ENCODE results near the gene SIK2.
A peak's percentile ranks its signal among the peaks of the same experiment; 100 is the strongest.

The SIK2 gene

GRCh38 chr11:111730871-111731591 is 128.8 kb downstream of the SIK2 start:
- DNase-seq (ENCODE audit: low read depth), result no peak

DNA sequence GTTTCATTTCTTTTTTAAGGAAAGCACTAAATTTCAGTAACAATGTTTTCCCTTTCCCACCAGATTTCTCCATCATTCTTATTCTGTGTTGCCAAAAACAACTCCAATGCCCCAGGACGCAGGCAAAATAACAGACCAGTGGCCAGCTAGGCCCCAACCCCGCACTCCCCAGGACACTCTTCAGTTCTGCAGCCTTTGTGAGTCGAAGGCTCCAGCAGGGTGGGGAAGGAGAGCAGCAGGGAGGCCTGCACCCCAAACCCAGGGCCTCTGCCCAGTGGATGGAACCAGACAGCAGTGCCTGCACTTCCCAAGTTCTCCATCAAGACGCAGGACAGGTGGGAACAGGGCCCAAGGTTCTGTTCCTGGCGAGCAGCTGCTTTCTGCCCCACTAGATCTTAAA is 129.6 kb downstream of the SIK2 start:
- no peak for DNase-seq (ENCODE audit: low read depth)

DNA sequence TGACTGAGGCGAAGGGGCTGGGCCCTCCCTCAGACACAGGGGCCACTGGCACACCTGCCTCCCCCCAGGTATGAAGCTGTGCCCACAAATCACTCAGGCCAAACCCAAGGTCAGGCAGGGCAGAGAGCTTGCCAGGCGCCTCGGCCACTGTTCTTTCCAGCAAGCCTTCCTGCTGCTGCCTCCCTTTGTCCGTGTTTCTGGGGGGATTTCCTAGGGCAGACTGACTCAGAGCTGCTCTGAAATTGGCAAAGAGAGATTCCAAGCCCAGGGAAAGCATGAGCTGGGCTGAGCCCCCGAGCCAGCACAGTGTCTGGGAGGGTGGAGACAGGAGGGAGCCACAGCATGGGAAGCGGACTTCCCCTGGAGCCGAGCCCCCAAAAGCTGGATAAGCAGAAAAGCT is 130.8 kb downstream of the SIK2 start:
- DNase-seq (ENCODE audit: low read depth), result peak; percentile 60

DNA sequence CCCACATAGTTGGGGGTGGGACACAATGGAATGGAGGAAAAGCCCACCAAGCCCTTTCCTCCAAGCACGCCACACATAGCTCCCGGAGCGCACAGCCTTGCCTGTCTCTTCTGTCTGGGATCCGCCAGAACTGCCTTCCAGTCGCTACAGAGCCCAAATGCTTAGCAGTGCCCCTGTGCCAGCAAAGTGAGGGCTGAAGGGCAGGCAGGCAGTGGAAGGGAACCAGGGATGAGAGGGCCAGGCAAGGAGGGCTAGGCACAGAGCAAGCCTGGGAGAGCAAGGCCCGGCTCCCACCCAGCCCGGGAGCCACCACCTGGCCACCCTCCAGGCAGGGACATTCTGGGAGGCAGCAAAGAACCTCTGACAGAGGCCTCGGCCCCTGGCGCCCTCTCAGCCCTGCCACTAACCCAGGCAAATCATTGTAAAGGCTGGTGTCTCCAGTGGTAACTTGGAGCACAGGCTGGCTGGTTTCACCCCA is 131.4 kb downstream of the SIK2 start:
- no peak for DNase-seq (ENCODE audit: low read depth)

GRCh38 chr11:111734101-111734953 is 132.1 kb downstream of the SIK2 start:
- no peak for DNase-seq (ENCODE audit: low read depth)

DNA sequence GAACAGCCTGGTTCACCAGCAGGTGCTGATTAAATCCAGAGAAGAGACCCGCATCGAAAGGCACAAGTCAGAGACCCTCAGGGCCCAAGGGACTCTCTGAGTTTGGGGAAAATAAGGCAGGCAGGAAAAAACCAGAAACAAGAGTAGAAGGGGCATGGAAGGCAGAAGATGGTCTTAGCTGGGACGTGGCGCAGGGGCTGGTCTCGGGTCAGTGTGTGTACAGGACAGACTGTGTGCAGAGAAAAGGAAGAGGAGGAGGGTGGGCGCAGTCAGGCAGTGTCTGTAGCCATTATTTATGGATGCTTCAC is 132.7 kb downstream of the SIK2 start:
- DNase-seq (ENCODE audit: low read depth), result no peak

DNA sequence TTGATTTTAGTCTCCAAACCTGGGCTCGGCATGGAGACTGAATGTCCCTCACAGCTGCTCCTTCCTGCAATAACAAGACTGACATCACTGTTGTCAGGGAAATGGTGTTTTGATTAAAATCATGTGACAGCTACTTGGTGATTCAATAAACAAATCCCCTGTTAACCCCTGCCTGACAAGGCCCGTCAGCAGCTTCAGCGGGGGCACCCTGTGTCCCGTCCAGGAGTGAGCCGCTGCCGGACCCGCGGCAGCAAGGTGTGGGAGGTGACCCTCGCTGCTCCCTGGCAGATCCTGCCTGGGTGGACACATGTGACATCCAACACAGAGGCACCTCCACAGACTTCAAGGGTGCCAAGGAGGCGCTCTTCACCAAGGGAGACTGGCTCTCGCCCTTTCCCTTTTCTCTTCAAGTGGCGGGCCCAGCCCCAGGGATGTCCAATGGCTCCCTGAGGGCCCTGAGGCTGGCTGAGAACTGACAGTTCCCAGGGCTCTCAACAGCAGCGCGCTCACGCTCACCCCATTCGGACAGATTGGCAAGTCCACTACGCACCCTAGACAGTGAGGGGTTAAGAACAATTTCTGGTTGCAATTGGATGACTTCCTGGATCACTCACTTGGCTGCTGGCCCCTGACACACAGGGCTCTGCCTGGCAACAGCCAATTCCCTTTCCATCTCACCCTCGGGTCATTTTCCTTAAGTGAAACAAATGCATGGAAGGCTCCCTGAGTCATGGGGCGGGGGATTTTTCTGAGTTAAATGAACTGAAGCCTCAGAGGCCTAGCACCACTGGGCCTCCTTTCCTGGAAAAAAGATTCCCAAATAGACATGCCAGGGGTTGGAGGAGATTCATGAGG is 133.2 kb downstream of the SIK2 start:
- peak; percentile 98 for DNase-seq (ENCODE audit: low read depth)

- peak; percentile 39 for DNase-seq (ENCODE audit: low read depth)
These were observed 133.9 kb downstream of the SIK2 start for GRCh38 chr11:111736181-111736590.

GRCh38 chr11:111736621-111737443 is 134.6 kb downstream of the SIK2 start:
- DNase-seq (ENCODE audit: low read depth), result no peak

GRCh38 chr11:111737444-111738210 is 135.4 kb downstream of the SIK2 start:
- no peak for DNase-seq (ENCODE audit: low read depth)

DNA sequence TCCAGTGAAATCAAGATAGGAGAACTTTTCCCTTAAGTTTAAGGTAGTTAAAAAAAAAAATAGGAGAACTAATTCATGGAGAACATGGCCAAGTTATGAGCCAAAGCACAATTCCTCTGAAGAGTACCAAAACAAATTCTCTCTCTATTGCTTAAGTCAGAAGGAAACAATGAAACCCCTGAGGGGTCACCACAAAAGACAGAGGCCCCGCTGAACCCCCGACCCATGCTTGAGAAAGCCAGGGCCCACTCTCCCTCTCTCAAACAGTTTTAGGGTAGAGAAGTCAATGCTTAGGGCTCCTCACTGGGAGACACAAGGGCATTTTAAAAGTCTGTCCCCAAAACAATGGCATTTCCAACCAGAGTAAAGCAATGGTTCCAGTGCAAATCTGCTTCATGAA is 137.1 kb downstream of the SIK2 start:
- no peak for DNase-seq (ENCODE audit: low read depth)

DNA sequence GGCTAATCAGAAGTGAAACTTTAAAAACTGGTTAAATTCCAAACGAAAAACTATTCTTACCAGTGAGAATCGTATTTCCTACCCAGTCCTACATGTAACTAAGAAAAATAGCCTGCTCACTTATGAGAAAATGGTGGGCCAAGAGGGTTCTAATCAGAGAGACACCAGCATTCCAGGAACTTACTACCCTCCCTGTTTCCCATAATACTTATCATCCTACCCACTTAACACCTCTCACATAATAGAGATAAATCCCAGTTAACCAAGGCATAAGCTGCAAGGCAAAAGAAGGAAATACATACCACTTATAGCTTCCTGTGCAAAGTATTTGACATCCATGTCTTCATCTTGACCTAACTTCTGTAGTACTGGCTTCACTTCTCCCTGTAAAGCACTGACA is 139.5 kb downstream of the SIK2 start:
- no peak for DNase-seq (ENCODE audit: low read depth)

- DNase-seq (ENCODE audit: low read depth), result no peak
These were observed 141.5 kb downstream of the SIK2 start for GRCh38 chr11:111743700-111744099.

DNA sequence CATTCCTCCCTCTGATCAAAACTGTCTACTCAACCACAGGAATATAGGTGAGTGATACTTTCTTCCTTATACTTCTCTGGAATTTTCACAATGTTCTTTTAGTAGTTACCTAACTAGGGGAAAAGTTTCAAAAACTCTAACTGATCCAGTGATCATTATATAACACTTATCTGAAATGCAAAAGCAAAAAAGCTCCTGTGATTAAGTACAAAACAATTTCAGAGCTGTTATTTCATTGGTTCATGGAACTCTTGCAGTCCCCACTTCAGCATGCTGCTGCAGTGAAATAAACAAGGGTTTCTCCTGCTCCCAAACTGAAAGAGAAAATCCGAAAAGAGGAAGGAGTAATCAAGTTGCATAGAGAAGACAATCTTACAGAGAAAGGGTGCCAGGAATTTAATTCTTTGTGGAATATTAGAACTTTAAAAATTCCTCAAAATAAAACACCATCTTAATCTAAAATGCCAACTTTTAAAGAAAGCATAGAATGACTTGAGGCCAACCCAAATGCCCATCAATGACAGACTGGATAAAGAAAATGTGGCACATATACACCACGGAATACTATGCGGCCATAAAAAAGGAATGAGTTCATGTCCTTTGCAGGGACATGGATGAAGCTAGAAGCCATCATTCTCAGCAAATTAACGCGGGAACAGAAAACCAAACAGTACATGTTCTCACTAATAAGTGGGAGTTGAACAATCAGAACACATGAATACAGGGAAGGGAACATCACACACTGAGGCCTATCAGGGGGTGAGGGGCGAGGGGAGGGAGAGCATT is 143.7 kb downstream of the SIK2 start:
- no peak for DNase-seq (ENCODE audit: low read depth)

DNA sequence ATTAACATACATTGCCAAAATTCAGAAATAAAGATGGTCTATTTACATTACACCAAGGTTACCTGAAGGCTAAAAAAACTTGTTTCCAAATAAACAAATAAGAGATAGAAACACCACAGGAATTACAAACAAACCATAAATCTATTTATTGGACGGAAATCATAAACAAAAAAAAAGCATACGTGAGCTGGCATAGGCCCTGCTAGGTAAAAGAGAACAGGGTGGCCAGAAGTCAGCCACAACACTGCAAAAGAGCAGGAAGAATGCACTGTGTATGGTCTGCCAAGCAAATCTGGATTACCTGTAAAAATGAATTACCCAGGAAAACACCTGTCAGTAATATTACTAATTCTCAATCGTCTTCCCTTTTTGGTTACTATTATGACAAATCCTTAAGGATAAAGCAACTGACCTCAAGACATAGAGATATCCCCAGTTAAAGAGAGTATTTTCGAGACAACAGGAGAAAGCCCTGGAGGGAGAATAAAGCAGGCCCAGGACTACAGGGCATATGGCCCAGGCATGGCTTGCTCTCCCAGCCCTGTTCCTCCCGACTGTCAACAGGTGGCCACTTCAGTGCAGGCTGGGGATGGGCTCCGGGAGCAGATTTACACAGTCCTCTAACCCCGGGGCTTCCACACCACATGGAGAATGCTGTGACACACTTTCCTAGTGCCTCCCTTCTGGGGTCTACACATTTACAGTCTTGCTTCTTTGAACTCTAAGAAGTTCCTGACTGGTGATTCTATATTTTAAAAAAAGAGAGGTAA is 146.0 kb downstream of the SIK2 start:
- no peak for DNase-seq (ENCODE audit: low read depth)

DNA sequence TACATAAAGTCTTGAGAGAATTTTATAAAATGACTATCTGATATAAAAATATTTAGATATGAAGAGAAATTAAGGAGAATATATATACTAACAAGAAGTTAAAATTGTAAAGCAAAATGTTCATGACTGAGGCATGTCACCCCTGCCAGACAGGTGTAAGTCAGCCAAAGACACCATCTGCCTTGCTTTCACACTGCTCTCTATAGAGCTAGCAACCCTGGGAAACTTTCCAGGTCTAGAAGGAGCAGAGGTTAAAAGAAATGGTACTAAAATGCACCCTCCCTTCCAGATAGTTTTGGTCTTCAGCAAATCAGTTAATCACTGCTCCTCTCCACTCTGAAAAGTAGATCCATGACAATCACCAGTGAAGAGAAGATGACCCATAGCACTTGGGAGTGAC is 147.4 kb downstream of the SIK2 start:
- DNase-seq (ENCODE audit: low read depth), result no peak

- DNase-seq (ENCODE audit: low read depth), result no peak
These were observed 153.8 kb downstream of the SIK2 start for GRCh38 chr11:111756097-111756496.

- DNase-seq (ENCODE audit: low read depth), result no peak
These were observed 157.1 kb downstream of the SIK2 start for GRCh38 chr11:111759376-111759775.

GRCh38 chr11:111759778-111760407 is 157.6 kb downstream of the SIK2 start:
- no peak for DNase-seq (ENCODE audit: low read depth)

All from GM04504 (cell line).